ENCODE data around the gene ZNF831.

ZNF831 gene

GRCh38 chr20:59182401-59183044 is 18.9 kb downstream of the ZNF831 start:
- peak; percentile 25 for DNase-seq

- DNase-seq, result no peak
Measured at GRCh38 chr20:59183751-59184150, 20.1 kb downstream of the ZNF831 start.

GRCh38 chr20:59184880-59185447 is 21.3 kb downstream of the ZNF831 start:
- DNase-seq, result no peak

- DNase-seq, result no peak
Measured at GRCh38 chr20:59185809-59186208, 22.2 kb downstream of the ZNF831 start.

- DNase-seq, result no peak
Measured at GRCh38 chr20:59190466-59190865, 26.8 kb downstream of the ZNF831 start.

GRCh38 chr20:59191036-59191755 is 27.6 kb downstream of the ZNF831 start:
- DNase-seq, result no peak

GRCh38 chr20:59191756-59192532 is 28.3 kb downstream of the ZNF831 start:
- no peak for DNase-seq

- DNase-seq, result no peak
Measured at GRCh38 chr20:59192533-59192896, 28.9 kb downstream of the ZNF831 start.

GRCh38 chr20:59193325-59193724 is 29.7 kb downstream of the ZNF831 start:
- DNase-seq, result no peak

GRCh38 chr20:59194023-59194935 is 30.7 kb downstream of the ZNF831 start:
- DNase-seq, result no peak

GRCh38 chr20:59195316-59195993 is 31.8 kb downstream of the ZNF831 start:
- no peak for DNase-seq

GRCh38 chr20:59204165-59204894 is 40.7 kb downstream of the ZNF831 start:
- DNase-seq, result no peak

GRCh38 chr20:59205044-59205443 is 41.4 kb downstream of the ZNF831 start:
- no peak for DNase-seq

- no peak for DNase-seq
Measured at GRCh38 chr20:59207235-59207634, 43.6 kb downstream of the ZNF831 start.

- peak; percentile 86 for DNase-seq
Measured at GRCh38 chr20:59207742-59208357, 44.2 kb downstream of the ZNF831 start.

- no peak for DNase-seq
Measured at GRCh38 chr20:59210186-59210585, 46.6 kb downstream of the ZNF831 start.

GRCh38 chr20:59211208-59211765 is 47.7 kb downstream of the ZNF831 start:
- DNase-seq, result no peak

- no peak for DNase-seq
Measured at GRCh38 chr20:59214073-59214472, 50.5 kb downstream of the ZNF831 start.

- DNase-seq, result no peak
Measured at GRCh38 chr20:59214606-59215547, 51.3 kb downstream of the ZNF831 start.

All from CD4-positive, alpha-beta T cell treated with Interleukin-10 for 1 hour (primary cell).